Fibroblast of skin of scalp (primary cell): ENCODE measurements around the gene MYOM1. TPM values are rescaled to one million over a fixed set of nuclear protein-coding genes. Genes with fewer than 3 reads are reported as not detected.

Experiments used
- DNase-seq: peaks from one replicate; pipeline ENCODE4 v3.0.0-alpha.2; 2013
- polyA plus RNA-seq, 2 experiments: library from polyadenylated mRNA; unstranded; fragments of 120-200 nt; gene quantifications; one replicate each; pipeline ENCODE4 v1.2.1, GENCODE V29; 2013; ENCODE audit not compliant: insufficient read length in 2 of 2

Gene MYOM1
- polyA plus RNA-seq (2013, experiment 1 of 2; ENCODE audit: insufficient read length) = 6.4 TPM
- 17.7 TPM for polyA plus RNA-seq (2013, experiment 2 of 2; ENCODE audit: insufficient read length)

DNA sequence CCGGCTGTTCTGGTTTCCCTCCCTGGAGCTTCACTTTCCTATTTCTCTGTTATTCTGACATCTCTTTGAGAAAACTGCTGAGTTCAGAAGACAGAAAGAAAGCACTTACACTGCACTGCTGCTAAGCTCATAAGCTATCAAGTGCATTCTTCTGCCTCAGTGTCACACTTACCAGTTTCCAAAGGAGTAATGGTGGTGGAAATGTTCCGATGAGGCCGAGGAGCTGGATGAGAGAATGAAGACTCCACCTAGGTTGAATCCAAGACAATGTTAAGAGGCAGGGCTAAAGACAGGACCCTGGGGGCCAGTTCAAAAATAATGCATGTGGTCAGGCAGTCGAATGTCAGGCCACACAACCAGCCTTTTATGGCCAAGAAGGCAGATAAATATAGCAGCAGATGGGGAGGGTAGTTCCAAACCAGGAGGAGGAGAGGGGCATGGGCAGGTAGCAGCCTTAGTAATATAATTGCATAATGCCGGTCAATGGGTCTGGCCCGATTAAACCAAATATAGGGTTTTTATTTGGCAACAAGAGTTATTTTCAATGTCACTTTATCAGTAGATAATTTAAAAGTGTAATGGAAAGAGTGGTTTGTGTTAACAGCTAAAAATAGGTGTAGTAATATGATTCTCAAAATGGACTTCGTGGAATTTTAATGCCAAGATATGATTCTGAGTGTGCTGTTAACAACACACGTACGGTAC lies at the start of gene MYOM1:
MYOM1 (minus strand) TSS at position 338 of the 705 bp plus-strand sequence. CDS start 4,745 bp downstream, outside the sequence.
- DNase-seq = no peak

DNA sequence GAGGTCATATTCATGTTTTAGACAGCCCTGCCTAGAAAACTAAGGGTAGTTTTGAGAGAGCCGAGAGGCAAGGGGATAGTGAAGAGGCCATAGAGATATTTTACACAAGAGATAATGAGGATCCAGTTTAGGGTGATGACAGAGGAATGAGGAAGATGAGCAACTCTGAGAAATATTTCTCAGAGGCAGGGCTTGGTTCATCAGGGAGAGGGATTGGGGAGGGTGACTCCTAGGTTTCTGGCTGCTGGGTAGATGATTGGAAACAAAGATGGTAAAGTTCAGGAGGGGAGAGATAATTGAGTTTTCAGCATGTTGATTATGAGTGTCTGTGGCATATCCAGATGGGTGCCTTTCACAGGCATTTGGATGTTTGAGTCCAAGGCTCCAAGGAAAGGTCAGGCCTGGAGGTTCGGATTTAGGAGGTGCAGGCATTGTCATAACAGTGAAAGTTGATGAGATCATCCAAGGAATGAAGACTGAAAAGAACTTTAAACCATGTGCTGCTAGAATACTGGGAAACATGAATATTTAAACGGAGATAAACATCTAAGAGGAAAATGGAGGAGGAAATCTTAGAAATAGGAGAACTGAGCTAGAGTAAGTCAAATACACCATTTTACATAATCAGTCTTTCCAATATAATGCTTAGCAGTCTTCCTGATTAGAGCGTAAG lies 49.6 kb upstream of the MYOM1 start:
- peak; percentile 80 for DNase-seq

DNA sequence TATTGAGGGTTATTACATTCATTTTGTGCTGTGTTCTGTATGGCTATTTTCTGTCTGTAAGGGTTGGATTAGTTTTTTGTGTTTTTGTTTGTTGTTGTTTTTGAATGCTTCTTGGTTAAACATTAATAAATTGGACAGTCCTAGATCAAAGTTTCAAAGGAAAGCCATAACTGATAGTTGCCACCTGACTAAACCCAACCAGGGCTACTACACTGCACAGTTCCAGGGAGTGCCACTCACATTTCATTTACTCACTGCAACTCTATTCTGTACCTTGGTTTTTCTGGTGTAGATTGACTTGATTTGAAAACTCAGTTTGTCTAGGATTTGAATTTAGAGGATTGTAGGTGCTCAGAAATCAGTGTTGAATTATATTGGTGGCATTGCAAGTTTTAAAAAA lies 48.5 kb upstream of the MYOM1 start:
- no peak for DNase-seq

DNA sequence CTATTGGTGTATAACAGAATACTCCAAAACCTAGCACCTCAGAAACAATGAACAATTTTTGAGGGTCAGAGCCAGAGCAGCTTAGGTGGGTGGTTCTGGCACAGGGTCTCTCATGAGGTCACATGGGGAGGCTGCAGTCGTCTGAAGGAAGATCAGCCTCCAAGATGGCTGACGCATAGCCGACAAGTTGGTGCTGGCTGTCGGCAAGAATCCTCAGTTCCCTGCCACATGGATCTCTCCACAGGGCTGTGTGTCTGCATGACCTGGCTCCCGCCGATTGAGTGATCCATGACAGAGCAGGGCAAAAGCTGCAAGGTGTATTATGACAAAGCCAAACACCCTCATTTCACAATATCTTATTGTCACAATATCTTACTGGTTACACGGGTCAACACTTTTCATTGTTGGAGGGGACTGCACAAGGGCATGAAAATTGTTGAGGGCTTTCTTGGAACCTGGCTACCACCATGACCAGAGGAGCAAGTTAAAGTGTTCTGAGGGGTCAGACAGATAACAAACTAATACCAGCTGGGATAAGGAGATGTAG lies 46.4 kb upstream of the MYOM1 start:
- no peak for DNase-seq

DNA sequence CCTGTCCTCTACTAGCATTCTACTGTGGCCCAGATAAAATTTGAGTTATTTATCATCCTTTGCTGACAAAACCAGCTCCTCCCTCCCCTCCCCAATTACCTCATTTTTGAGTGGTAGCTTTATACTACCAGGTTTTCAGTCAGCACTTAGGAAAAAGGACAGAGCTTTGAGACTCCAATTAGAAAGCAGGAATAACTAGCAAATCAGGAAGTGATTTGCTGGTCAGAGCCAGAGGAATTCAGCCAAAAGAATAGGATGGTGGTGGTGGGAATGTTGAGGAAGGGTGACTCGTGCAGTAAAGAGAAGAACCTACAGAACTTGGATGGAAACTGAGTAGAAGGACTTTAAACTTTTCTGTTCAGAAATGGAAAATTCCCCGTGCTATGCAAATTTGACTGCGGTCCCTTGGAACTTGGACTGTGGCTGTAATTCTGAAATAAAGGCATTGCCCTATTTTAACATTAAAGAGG lies 45.8 kb upstream of the MYOM1 start:
- DNase-seq = peak; percentile 68

DNA sequence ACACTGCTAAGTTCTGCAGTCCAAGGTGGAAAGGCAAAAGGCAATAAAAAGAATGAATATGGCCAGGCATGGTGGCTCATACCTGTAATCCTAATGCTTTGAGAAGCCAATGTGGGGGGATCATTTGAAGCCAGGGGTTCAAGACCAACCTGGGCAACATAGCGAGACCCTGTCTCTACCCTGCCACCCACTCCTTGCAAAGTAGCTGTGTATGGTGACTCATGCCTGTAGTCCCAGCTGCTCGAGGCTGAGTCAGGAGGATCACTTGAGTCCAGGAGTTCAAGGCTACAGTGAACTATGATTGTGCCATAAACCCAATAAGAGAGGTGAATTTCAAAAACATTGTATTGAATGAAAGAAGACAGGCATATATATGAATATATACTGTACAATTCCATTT lies 44.6 kb upstream of the MYOM1 start:
- DNase-seq = no peak

DNA sequence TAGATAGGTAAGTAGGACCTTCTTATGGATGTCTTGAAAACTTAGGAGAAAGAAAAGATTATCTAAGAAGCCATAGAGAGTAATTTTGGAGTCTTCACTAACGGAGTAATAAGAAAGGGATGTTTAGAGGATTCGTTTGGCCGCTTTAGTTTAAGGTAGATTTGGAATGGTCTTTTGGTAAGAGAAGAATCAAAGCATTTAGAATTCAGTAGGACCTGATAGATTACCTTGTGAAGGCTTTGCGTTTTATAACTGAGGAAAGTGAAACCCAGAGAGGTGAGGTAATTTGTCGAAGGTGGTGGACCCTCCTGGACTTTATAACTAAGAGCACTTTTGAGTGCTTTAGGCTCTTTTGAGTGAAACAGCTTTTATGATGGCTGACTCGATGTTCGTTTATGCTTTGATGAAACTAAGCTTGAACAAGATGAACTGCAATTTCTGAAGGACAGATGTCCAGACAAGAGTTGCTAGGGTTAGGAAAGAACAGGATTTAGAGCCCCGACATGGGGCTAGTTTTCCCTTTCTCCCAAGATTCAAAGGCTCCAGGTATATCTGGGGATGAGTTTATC lies 43.4 kb upstream of the MYOM1 start:
- DNase-seq = no peak

DNA sequence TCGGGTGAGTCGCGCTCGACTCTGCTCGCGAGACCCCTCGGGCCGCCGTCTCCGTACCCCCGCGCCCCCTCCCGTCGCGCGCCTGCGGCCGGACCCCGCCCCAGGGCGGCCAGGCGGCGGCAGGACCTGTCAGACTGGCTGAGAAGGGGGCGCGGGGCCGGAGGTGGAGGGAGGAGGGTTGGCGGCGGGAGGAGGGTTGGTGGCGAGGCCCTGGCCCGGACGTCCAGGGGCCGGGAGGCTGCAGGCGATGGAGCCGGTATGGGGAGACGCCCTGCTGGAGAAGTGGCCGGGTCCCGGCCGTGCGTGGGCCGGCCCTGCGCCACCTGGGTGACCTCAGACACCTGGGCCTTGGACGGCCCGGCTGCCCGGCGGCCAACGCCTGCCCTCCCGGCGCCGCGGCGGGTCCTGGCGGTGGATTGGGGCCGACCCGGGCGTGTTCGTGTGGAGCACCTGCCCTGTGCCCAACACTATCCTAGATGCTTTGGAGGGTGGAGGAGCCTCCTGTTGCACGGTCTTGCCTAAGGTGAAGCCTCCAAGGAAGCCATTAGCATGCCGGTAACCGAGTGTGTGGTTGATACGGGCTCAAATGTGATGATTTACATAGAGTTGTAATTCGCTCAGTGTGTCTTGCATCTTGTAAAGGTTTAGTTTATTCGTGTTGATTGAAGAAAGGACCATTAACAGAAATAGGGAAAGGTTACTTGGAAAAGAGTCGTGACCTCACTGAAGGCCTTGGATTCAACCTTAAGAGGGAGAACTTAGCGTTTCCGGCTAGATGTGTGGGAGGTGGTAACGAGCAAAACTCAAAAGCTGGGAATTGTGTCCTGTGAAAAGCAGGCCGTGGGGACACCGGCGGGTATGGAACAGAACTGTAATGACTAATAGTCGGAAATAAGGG lies 42.7 kb upstream of the MYOM1 start:
- DNase-seq = no peak

DNA sequence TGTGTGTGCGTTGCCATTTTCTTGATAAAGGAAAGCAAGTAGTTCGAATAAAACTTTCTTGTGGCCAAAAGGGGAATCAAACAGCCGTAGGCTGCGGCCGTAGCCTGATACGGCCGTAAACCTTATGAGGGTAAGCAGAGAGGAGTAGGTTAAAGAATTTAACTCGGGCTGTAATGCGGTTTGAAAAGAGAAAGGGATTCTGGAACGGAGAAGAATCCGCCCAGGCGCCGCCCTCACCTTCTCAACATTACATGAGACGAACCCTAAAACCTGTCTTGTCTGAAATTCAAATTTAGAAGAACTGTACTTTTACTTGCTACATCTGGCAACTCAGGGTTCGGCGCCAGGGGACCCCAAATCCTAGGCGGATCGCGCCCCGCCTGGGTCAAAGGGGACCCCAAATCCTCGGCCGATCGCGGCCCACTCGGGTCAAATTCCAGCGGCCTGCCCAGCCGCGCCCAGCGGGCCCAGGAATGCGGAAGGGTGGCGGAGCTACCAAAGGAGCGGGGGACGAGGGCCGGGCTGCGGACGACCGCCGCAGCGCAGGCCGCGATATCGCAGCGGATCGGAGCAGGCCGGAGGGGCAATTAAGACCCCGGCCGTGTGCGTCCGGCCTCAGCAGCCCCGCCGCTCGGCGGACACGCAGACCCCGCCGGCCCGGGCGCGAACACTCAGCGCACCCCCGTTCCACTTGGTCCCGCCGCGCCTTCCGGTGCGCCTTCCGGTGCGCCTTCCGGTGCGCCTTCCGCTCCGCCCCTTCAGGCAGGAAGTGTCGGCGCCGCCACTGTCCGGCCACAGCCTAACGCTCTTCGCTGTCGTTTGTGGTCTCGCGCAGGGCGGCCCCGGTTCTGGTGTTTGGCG lies 41.8 kb upstream of the MYOM1 start, which contains the start of gene MYL12B:
MYL12B (plus strand) TSS at position 761 of the 861 bp plus-strand sequence. CDS start 10,766 bp downstream, outside the sequence.
- peak; percentile 85 for DNase-seq

DNA sequence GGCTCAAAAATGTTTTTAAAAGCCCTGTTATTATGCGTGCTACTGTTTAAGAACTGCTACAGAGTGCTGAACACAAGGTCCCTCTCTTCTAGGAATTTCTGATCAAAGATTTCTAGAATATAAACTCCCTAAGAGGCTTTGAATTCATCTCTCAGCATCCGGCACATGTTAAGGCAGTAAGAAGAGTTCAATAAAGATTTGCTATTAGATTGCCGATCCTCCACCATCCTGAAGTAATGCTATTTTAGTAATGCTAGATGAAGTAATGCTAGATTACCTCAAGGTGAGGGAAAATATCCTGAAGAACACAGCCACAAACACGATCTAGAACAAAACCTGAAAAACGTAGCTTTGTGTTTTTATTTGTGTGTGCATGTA lies 41.2 kb upstream of the MYOM1 start:
- DNase-seq = no peak

DNA sequence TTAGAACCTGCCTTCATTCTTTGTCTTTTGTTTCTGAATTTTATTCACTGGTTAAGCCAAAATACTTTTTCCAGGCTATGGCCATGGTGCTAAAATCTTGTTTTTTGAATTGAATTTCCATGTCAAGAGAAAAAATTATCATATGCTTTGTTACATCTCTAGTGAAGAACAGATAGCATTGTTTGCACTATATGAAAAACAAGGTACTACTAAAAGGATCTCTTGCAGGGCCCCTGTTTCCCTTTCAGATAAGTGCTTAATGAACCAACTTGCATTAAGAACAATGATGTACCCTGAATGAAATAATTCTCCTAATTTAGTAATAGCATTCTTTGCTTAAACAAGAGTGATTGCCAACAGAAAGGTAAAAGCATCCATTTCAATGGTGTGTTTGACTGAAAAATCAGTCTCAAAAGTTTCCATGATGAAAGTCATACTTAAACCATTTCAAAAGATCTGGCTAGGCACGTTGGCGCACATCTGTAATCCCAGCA lies 37.9 kb upstream of the MYOM1 start:
- no peak for DNase-seq

DNA sequence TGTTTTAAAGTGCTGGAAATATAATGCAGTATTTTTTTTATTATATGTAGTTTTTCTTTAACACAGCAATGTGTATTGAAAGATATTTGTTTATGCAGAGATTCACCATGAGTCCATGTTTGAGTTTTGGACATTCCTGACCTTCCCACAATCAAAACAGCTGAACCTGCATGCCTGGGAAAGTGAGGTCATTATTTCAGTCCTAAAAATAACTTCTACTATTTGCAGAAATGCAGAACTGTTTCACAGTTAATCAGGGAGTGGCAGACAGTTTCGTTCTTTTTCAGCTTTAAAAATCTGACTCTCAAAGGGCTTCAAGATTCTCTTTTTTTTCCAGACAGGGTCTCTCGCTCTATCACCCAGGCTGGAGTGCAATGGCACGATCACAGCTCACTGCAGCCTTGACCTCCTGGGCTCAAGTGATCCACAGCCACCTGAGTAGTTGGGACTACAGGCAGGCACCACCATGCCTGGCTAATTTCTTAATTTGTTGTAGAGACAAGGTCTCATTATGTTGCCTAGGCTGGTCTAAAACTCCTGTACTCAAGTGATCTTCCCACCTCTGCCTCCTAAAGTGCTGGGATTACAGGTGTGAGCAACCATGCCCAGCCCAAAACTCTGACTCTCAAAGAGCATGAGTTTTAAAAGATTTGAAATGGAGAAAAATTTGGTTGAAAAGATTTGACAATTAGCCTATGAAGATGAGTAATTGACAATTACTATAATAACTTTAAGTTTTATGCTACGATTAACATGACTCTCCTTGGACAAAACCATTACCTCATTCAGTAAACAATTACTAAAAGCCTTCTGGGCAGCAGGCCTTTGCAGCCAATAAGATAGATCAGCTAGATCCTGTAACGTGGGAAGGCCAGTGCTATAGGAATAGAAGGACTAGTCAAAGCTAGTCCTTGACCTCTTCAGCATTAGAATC lies 37.2 kb upstream of the MYOM1 start:
- DNase-seq = peak; percentile 79

DNA sequence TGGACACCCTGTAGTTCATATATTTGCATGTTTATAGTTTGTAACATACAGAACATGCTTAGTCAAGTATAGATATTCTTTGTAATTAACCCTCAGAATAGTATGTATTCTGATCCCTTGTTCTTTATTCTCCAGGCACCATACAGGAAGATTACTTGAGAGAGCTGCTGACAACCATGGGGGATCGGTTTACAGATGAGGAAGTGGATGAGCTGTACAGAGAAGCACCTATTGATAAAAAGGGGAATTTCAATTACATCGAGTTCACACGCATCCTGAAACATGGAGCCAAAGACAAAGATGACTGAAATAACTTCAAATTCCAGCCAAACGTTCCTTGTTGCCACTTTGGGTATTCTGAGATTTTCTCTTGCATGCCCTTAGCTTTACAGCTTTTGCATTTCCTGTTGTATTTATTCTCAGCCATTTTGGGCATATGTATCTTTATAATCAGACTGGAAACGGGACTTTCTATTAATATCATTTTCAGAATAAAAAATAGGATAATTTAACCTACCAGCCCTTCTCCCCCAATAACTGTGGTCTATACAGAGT lies 35.9 kb upstream of the MYOM1 start:
- no peak for DNase-seq

DNA sequence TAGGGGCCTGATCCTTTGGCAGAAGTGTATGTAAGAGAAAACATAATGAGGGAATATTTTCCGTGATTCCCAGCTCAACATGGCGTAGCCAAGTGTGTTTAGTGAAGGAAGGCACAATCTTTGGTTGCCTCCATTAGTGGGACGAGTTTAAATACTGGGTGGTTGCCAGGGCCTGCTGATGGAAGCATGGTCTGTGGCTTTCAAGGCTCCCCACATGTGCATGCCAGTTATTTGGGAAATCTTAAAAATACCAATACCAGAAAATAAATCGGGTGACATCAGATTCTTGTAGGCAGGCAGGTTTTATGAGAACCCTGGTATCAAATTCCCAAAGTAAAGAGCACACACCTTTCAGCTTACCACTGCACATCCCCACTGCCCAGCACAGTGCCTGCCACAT lies 35.0 kb upstream of the MYOM1 start:
- no peak for DNase-seq

DNA sequence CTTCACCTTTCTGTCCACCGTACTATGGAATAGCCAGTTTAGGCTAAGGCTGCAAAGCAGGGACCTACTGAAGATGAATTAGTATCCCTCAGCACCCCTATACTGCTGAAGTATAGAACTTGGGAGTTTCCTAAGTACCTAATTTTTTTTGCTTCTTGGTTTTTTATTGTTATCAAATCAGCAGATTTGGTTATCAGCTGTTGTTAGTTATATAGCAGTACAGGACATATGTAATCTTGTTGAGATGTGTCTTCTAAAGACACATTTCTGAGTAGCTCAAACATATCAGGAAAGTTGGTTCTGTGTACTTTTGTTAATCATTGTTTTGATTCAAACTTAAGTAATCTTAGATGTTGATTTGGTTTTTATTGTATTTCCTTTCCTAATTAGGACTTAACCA lies 33.1 kb upstream of the MYOM1 start:
- no peak for DNase-seq

DNA sequence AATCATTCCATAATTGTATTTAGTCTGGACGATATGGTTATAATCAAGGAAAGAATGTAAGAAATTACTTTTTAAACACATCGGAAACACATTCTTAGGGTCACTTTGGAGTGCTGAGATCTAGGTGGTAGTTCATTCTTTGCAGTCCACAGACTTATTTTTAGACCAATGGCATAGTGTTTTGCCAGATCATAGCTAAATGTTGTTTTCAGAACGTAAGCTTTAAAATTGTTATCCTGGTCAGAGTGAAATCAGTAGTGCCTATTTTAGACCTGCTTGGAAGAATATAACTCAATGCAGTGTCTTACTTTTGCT lies 32.2 kb upstream of the MYOM1 start:
- DNase-seq = peak; percentile 90

DNA sequence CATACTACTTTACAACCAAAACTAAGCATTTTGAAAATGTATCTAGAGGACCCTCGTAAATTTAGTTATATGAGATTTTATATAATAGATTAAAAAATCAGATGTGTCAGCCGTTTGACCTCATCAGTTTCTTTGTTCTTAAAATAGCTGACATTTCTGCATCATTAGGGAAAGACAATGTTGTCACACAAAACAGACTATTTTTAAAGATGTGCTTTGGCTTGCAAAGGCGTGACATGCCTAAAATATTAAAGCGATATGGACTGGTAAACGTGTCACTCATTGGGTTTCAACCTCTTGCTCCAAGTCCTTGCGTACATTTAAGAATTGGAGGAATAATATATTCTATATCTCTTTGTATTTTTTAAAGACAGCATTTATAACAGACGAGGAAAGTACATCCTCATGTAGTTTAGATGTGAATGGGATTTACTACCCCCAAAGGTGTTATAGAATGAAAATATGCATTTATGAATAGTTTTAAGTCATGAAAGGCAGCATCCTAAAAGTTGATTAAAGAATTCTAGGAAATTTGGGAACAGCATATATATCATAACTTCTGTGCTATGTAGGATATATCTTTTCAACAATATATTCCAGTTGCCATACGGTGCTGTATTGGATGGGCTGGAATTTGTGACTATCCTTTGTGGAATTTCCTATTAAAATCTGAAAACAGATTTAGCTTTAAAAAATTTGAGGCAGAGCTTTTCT lies 31.6 kb upstream of the MYOM1 start:
- DNase-seq = peak; percentile 52

DNA sequence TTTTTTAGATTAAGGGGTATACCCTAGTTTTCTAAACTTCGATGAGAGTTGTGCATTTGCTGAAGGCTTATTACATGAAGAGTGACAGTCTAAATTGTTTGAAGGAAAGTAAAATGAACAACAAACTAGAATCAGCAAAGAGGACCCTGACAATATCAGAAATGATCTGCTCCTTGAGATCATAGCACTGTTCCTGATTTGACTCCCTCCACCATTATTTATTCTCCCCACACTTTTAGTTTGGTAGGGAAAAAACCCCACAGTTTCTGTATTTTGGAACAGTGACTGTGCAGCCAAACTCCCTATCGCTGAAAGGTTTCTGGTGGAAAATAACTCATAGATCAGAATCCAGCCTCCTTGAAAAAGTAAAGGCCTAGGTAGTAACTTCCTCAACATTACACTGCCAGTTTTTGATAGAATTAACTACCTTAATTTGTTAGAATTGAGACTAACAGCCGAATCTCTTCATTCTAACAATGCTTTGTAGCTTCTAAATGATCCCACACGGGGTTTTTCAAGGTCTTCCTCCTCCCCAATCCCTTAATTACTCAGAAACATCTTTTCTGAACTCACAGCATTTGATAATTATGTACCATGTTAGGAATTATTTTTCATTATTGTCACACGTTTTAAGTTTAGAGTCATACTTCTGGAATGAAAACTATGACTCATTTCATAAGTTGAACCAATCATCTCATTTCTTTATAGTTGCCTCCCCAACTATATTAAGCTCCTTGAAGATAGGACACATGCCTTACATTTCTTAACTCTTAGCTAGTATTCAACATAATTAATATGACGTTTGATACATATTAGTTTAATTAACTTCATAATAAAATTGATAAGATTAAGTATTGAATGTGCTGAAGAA lies 30.7 kb upstream of the MYOM1 start:
- peak; percentile 91 for DNase-seq
